Endothelial cell of umbilical vein (primary cell): Measurements from ENCODE around the gene NEK6. TPM values are rescaled to one million over a fixed set of nuclear protein-coding genes. Genes with fewer than 3 reads are reported as not detected.

Experiments used
- BruUV-seq: library from RNA; stranded (reverse); fragments of 400-500 nt; replicated peaks from 2 replicates; lab custom pipeline; 2021; lab: Mats Ljungman, UMichigan
- CTCF ChIA-PET: fragments of 300-600, 350-600 bp; sonication (Branson Sonifier 250); formaldehyde crosslinking; loops from one replicate; lab custom pipeline; 2021; ENCODE audit warnings: antibody characterized with exemption, inconsistent platforms; lab: Charles Lee
- POLR2A ChIA-PET: fragments of 300-600, 350-600 bp; sonication (Branson Sonifier 250); formaldehyde crosslinking; loops from one replicate; lab custom pipeline; 2021; ENCODE audit warnings: antibody characterized with exemption, inconsistent platforms; lab: Charles Lee
- DNase-seq: peaks from one replicate; pipeline ENCODE4 v3.0.0-alpha.2; 2011; ENCODE audit warnings: low read depth, low spot score
- FAIRE-seq: peaks from 2 replicates; lab custom pipeline; 2011; peaks lifted over from hg19 to GRCh38; lab: Jason Lieb, UNC
- H2AFZ ChIP-seq: 2 replicates; pipeline ENCODE4 v1.6.0; 2012; ENCODE audit warnings: low read depth, low read length, control low read depth, inconsistent platforms
- H3K27ac ChIP-seq: 2 replicates; pipeline ENCODE4 v1.5.1; 2011; ENCODE audit warnings: low read depth, mild to moderate bottlenecking, control low read depth, low read length, moderate library complexity; ENCODE audit not compliant: insufficient read depth
- H3K27me3 ChIP-seq, 2 experiments: 2 replicates each; pipeline versions ENCODE4 v1.6.0 to v1.6.1; 2011; ENCODE audit warnings: low read length in 2 of 2, mixed read lengths in 1 of 2; ENCODE audit not compliant: control insufficient read depth in 2 of 2, insufficient read depth in 2 of 2
- H3K36me3 ChIP-seq, 2 experiments: 2 replicates in 1 of 2; 3 replicates in 1 of 2; pipeline ENCODE4 v1.5.1; 2011; ENCODE audit warnings: low read length in 2 of 2, mild to moderate bottlenecking in 1 of 2, moderate library complexity in 1 of 2; ENCODE audit not compliant: control insufficient read depth in 2 of 2, insufficient read depth in 2 of 2; ENCODE audit errors: extremely low read depth in 1 of 2
- H3K4me1 ChIP-seq: 3 replicates; pipeline ENCODE4 v1.5.1; 2011; ENCODE audit warnings: mild to moderate bottlenecking, low read length; ENCODE audit not compliant: control insufficient read depth, insufficient read depth; ENCODE audit errors: extremely low read depth
- H3K4me2 ChIP-seq: 2 replicates; pipeline ENCODE4 v1.6.1; 2011; ENCODE audit warnings: low read length, control low read depth, mixed read lengths; ENCODE audit not compliant: insufficient read depth
- H3K4me3 ChIP-seq, 3 experiments: fragments of 200-600 bp in 1 of 3; sonication (generic), shearing (Covaris generic) in 1 of 3; replicated peaks in 1 of 3; 2 replicates each; pipeline ENCODE4 v1.5.1; 2011 to 2016; ENCODE audit warnings: control low read depth in 3 of 3, low read length in 3 of 3, mild to moderate bottlenecking in 2 of 3, inconsistent platforms in 1 of 3, low read depth in 1 of 3, moderate library complexity in 1 of 3; ENCODE audit not compliant: insufficient read depth in 1 of 3
- H3K79me2 ChIP-seq: 2 replicates; pipeline ENCODE4 v1.6.0; 2012; ENCODE audit warnings: low read length, inconsistent platforms; ENCODE audit not compliant: control insufficient read depth, insufficient read depth
- H3K9ac ChIP-seq: replicated peaks from 2 replicates; pipeline ENCODE3; 2011; ENCODE audit warnings: low read length, control low read depth; ENCODE audit not compliant: insufficient read depth; ENCODE audit errors: extremely low read depth
- H3K9me1 ChIP-seq: replicated peaks from 3 replicates; pipeline ENCODE4 v1.6.0; 2011; ENCODE audit warnings: mild to moderate bottlenecking, low read length; ENCODE audit not compliant: control insufficient read depth, insufficient read depth; ENCODE audit errors: extremely low read depth
- H3K9me3 ChIP-seq: replicated peaks from 2 replicates; pipeline ENCODE4 v1.5.1; 2012; ENCODE audit warnings: low read length, inconsistent platforms; ENCODE audit not compliant: control insufficient read depth, insufficient read depth
- H4K20me1 ChIP-seq: replicated peaks from 2 replicates; pipeline ENCODE3; 2011; ENCODE audit warnings: mild to moderate bottlenecking, low read length; ENCODE audit not compliant: control insufficient read depth, insufficient read depth; ENCODE audit errors: extremely low read depth
- CTCF ChIP-seq, 2 donors: IDR thresholded peaks; 1 replicate in 1 of 2; 2 replicates in 1 of 2; pipeline ENCODE4 v1.5.1; 2011; ENCODE audit warnings: low read length in 2 of 2, mild to moderate bottlenecking in 2 of 2, moderate library complexity in 2 of 2, control low read depth in 1 of 2, inconsistent platforms in 1 of 2, low read depth in 1 of 2; ENCODE audit not compliant: insufficient read depth in 1 of 2; ENCODE audit errors: extremely low read depth in 1 of 2
- EZH2 ChIP-seq: IDR thresholded peaks from 2 replicates; pipeline ENCODE4 v1.6.1; 2012; ENCODE audit warnings: borderline replicate concordance, low read depth, mild to moderate bottlenecking, moderate library complexity, low read length, inconsistent platforms; ENCODE audit not compliant: severe bottlenecking
- FOS ChIP-seq: IDR thresholded peaks from 2 replicates; pipeline ENCODE4 v1.6.1; 2011; ENCODE audit warnings: mild to moderate bottlenecking, low read length, moderate library complexity, borderline replicate concordance; ENCODE audit not compliant: insufficient read depth
- GATA2 ChIP-seq: IDR thresholded peaks from 2 replicates; pipeline ENCODE4 v1.7.0; 2011; ENCODE audit warnings: low read depth, mild to moderate bottlenecking, moderate library complexity, mixed read lengths, low read length; ENCODE audit not compliant: insufficient read length, insufficient read depth
- JUN ChIP-seq: IDR thresholded peaks from 2 replicates; pipeline ENCODE4 v1.6.1; 2011; ENCODE audit warnings: borderline replicate concordance, low read depth; ENCODE audit not compliant: insufficient read length, insufficient read depth
- MAX ChIP-seq: IDR thresholded peaks from 2 replicates; pipeline ENCODE4 v1.6.1; 2011; ENCODE audit not compliant: insufficient read depth, insufficient read length
- MYC ChIP-seq: IDR thresholded peaks from one replicate; pipeline ENCODE4 v1.6.1; 2011; ENCODE audit warnings: mild to moderate bottlenecking, low read depth, low read length
- POLR2A ChIP-seq: IDR thresholded peaks from 2 replicates; pipeline ENCODE4 v1.6.1; 2012; ENCODE audit warnings: low read depth, mild to moderate bottlenecking, control low read depth, low read length
- POLR2AphosphoS5 ChIP-seq: IDR thresholded peaks from 2 replicates; pipeline ENCODE4 v1.6.1; 2012; ENCODE audit warnings: low read depth, mild to moderate bottlenecking, control low read depth, low read length, moderate library complexity; ENCODE audit not compliant: insufficient read depth
- dilution Hi-C: fragments of 300-500 bp; cut with MboI; formaldehyde crosslinking; loops from one replicate; pipeline ENCODE4 v1.15.0; 2019; ENCODE audit warnings: low sequenced_read_pairs; ENCODE audit not compliant: extremely low pct_ligation_motif_present
- intact Hi-C: fragments of 100-400 bp; cut with micrococcal nuclease; formaldehyde crosslinking; loops from one replicate; pipeline ENCODE4 v1.10.0; 2022
- polyA plus RNA-seq, 4 experiments: library from polyadenylated mRNA; depleted of rRNA in 3 of 4; stranded (reverse) in 3 of 4; unstranded in 1 of 4; fragments of >200 nt; gene quantifications; 2 replicates each; pipeline versions ENCODE4 v1.2.1 to v1.2.3, GENCODE V29; 2011 to 2012; ENCODE audit warnings: missing spikeins in 1 of 4
- total RNA-seq: library from RNA; stranded (reverse); gene quantifications from 2 replicates; pipeline ENCODE4 v1.2.3, GENCODE V29; 2021

Gene NEK6
- total and polyA plus RNA-seq, 2 donors (not counting 3 experiments of a cell fraction or from before 2014, with no cell fraction given), result 64.3 to 67.1 TPM

- peaks cover 49% of the 10 kb centered on the region for H3K4me1 ChIP-seq
- dilution Hi-C loops (no loop called here), intact Hi-C loops (loop anchor here (1.0 kb wide), 1 partner anchor 9 kb away; no protein-coding TSS in a partner anchor)
- H3K27ac ChIP-seq, result peak overlapping the region; percentile 34
- H3K9me1 ChIP-seq, result no peaks in the 10 kb centered on the region
- no peak overlapping the region for H3K4me2 ChIP-seq
- no TSS peak for BruUV-seq
- ChIA-PET CTCF (interaction anchor here (1.0 to 1.2 kb wide), 4 partner anchors 9 to 144 kb away, joined by 3 to 5 read pairs (median 4); no protein-coding TSS in a partner anchor), POLR2A (no interaction called here)
- TF ChIP-seq FOS, result no peak
- TF ChIP-seq CTCF (IDR thresholded peaks at IDR 0.05; ENCODE audit: extremely low read depth in 1 of 2, insufficient read depth in 1 of 2, low read depth in 1 of 2, low read length in 2 of 2), result no peak
- peak; percentile 52 for TF ChIP-seq POLR2AphosphoS5
- TF ChIP-seq MAX, result peak; percentile 59
- no peak for TF ChIP-seq MYC
- TF ChIP-seq EZH2, result no peak
- TF ChIP-seq JUN, result no peak
- no peak for TF ChIP-seq POLR2A
- TF ChIP-seq GATA2, result no peak
- H3K9me3 ChIP-seq, result no peaks in the 10 kb centered on the region
- no peak overlapping the region for H2AFZ ChIP-seq
- H3K27me3 ChIP-seq, result no peaks in the 10 kb centered on the region
- DNase-seq, result peak; percentile 49
- no peak overlapping the region for H3K9ac ChIP-seq
- no peak overlapping the region for H3K4me3 ChIP-seq
- peak; percentile 74 for FAIRE-seq
- H4K20me1 ChIP-seq, result no peaks in the 10 kb centered on the region
- H3K36me3 ChIP-seq, result peaks cover 0 to 3% of the 10 kb centered on the region in 2 experiments
- H3K79me2 ChIP-seq, result peaks cover 95% of the 10 kb centered on the region
These were observed 13.0 kb downstream of the NEK6 start for GRCh38 chr9:124270504-124271335.
